ENCODE results near the gene SDS.

SDS gene

DNA sequence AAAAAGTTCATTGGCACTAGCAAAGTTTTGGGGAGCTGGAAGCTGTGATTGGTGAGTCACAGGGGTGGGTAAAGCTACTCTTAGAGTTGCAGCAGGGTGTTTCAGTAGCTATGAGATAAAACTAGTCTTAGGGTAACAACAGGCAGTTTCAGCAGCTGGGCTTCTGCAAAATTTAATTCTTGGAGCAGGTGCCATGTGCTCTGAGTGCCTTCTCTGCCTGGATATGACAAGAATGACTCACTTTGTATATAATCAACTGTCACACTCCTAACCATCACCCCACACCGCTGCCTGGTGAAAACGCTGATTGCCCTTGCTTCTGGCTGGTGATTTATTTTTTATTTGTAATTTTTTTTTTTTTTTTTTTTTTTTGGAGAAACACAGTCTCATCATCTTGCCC is 55.8 kb downstream of the SDS start:
- no peak for DNase-seq (ENCODE audit: low read depth)

DNA sequence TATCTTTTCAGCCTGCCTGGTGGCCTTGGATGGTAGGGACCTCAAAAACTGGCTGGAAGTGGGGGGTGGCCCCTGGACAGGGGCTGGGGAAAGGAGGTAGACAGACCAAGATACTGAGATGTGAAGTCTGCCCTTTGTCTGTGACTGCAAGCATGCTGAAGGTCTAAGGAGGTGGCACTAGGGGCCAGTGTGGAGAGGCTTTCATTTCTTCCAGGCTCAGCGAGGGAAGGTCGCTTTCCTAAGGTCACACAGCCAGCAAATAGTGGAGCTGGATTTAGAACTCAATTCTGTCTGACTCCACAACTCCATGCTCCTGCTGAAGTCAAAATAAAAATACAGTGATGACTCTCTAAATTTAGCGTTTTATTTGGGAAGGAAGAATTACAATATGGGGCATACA is 56.6 kb downstream of the SDS start:
- no peak for DNase-seq (ENCODE audit: low read depth)

DNA sequence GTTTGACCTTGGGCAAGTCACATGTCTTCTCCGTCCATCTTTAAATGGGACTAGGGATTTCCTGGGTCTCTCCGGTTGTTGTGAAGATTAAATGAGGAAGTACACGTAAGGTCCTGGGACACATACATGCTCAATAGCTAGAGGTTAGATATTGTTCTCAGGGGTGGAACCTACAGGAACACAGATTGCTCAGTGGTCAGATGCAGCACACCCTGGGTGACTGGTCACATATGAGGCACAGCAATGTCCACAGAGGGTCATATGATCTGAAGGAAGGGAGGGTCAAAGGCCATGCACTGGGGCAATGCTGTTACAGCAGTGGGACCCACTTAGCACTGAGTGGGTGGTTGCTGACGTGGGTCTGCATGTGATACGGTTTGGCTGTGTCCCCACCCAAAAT is 57.3 kb downstream of the SDS start:
- no peak for DNase-seq (ENCODE audit: low read depth)

DNA sequence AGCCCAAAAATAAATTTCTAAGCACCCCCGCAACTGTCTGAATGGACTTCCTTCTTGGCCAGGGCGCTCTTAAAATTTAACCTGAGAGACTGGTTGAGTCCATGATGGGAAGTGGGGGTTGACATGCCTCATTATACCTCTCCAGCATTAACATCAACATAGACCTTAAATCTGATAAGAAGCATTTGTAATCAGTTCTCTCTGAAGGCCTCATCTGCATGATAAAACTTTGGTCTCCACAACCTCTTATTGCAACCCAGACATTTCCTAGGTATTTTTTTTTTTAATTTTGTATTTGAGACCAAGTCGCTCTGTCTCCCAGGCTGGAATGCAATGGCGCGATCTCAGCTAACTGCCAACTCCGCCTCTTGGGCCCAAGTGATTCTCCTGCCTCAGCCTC is 58.4 kb downstream of the SDS start:
- no peak for DNase-seq (ENCODE audit: low read depth)
